Psoas muscle (tissue), 8 donors: ENCODE results near the gene PPM1F. TPM values are rescaled to one million over a fixed set of nuclear protein-coding genes. Genes with fewer than 3 reads are reported as not detected.

Experiments used
- ATAC-seq, 4 donors: fragments of 200-7000 bp; cut with Tn5 transposase; one replicate each; pipeline ENCODE4 v1.9.1; 2020; ENCODE audit warnings: moderate library complexity in 3 of 4, mild to moderate bottlenecking in 2 of 4
- DNase-seq, 2 donors: peaks; one replicate each; pipeline ENCODE4 v3.0.0-alpha.2; 2020
- H3K27ac ChIP-seq: fragments of 200-600 bp; one replicate; pipeline ENCODE4 v1.8.0; 2022
- H3K27me3 ChIP-seq, 3 donors: fragments of 200-600 bp in 1 of 3; one replicate each; pipeline versions ENCODE4 v1.6.1 to v1.8.0; 2013 to 2022; ENCODE audit warnings: low read length in 2 of 3, mild to moderate bottlenecking in 2 of 3, moderate library complexity in 1 of 3; ENCODE audit not compliant: insufficient read depth in 3 of 3
- H3K36me3 ChIP-seq, 2 donors: fragments of 200-600 bp in 1 of 2; one replicate each; pipeline versions ENCODE4 v1.6.1 to v1.8.0; 2013 to 2022; ENCODE audit warnings: low read depth in 1 of 2, mild to moderate bottlenecking in 1 of 2, moderate library complexity in 1 of 2; ENCODE audit not compliant: insufficient read depth in 1 of 2
- H3K4me1 ChIP-seq: fragments of 200-600 bp; one replicate; pipeline ENCODE4 v1.8.0; 2022
- H3K4me3 ChIP-seq: fragments of 200-600 bp; one replicate; pipeline ENCODE4 v1.8.0; 2022; ENCODE audit warnings: mild to moderate bottlenecking
- H3K9me3 ChIP-seq: fragments of 200-600 bp; one replicate; pipeline ENCODE4 v1.8.0; 2022
- CTCF ChIP-seq: fragments of 200-600 bp; IDR thresholded peaks from one replicate; pipeline ENCODE4 v1.8.0; 2022; ENCODE audit warnings: antibody characterized with exemption
- WGBS, 3 donors: extraction: QIAGEN DNeasy Blood & Tissue Kit; methylation state at CpG; one replicate each; pipeline versions ENCODE4 v1.1.6 to v1.1.7; 2013; 5-methylcytosine and 5-hydroxymethylcytosine counted together
- intact Hi-C, 2 donors: fragments of 100-400 bp; cut with DNase I; formaldehyde crosslinking; loops; one replicate each; pipeline versions ENCODE4 v1.11.0 to v1.14.2; 2022
- polyA plus RNA-seq, 3 donors: library from polyadenylated mRNA; stranded (reverse); fragments of 200-250 nt; gene quantifications; one replicate each; pipeline ENCODE4 v1.2.3, GENCODE V29; 2013
- total RNA-seq, 4 donors: library from RNA; stranded (reverse); fragmentation: NEBNext Ultra II Directional in 2 of 4; extraction: Animal tissue kit (Norgen Biotek cat#: 25700) in 2 of 4; gene quantifications; one replicate each; pipeline versions ENCODE4 v1.2.1 to v1.2.4, GENCODE V29; 2021 to 2023
- donor health status: healthy with polysubstance abuse.
- donor health status: DM: no; HTN: no; CAD: no; lungs with moderate emphysema.
- donor health status: Bipolar disorder and iron deficiency.
- donor health status: healthy.
- donor health status: DM: yes; HTN: yes; CAD: no.
- donor health status: DM: no; HTN: no; CAD: no.
- donor health status: DM: no; HTN: no; CAD: no.
- donor health status: DM: yes; HTN: yes; CAD: no.

The PPM1F gene
- total and polyA plus RNA-seq, 7 donors = 8.1 to 29.5 (median 13.1) TPM

- 41 to 53% (median 49%) methylated on average over 16 of the region's 16 CpGs for WGBS, 3 donors
- H3K9me3 ChIP-seq = no peaks in the 10 kb centered on the region
- intact Hi-C loops = no loop called here
- no peaks in the 10 kb centered on the region for H3K4me1 ChIP-seq
- no peak overlapping the region for H3K4me3 ChIP-seq
- no peak for ATAC-seq
- peaks cover 0 to 1% (median 0%) of the 10 kb centered on the region in 3 donors for H3K27me3 ChIP-seq
- no peak for DNase-seq
- H3K27ac ChIP-seq = no peak overlapping the region
- TF ChIP-seq CTCF = no peak
- no peaks in the 10 kb centered on the region for H3K36me3 ChIP-seq
Measured at GRCh38 chr22:21990445-21991303, 38.0 kb upstream of the PPM1F start.

GRCh38 chr22:21989049-21989448 lies 36.4 kb upstream of the PPM1F start:
- H3K27me3 ChIP-seq = peaks cover 0 to 1% (median 0%) of the 10 kb centered on the region in 3 donors
- no peak overlapping the region for H3K27ac ChIP-seq
- ATAC-seq (no peak), DNase-seq (no peak)
- no peak overlapping the region for H3K4me3 ChIP-seq
- no peaks in the 10 kb centered on the region for H3K36me3 ChIP-seq
- TF ChIP-seq CTCF = no peak
- 57 to 60% (median 58%) methylated on average over 6 of the region's 6 CpGs for WGBS, 3 donors
- no peaks in the 10 kb centered on the region for H3K9me3 ChIP-seq
- H3K4me1 ChIP-seq = no peaks in the 10 kb centered on the region
- intact Hi-C loops = no loop called here

GRCh38 chr22:21985214-21985613 lies 32.6 kb upstream of the PPM1F start:
- peaks cover 0 to 3% of the 10 kb centered on the region in 2 donors for H3K36me3 ChIP-seq
- intact Hi-C loops = no loop called here
- ATAC-seq (no peak), DNase-seq (no peak)
- 92 to 97% (median 96%) methylated on average over 5 of the region's 5 CpGs for WGBS, 3 donors
- H3K9me3 ChIP-seq = no peaks in the 10 kb centered on the region
- no peaks in the 10 kb centered on the region for H3K27me3 ChIP-seq
- no peak overlapping the region for H3K4me3 ChIP-seq
- TF ChIP-seq CTCF = no peak
- H3K27ac ChIP-seq = no peak overlapping the region
- peaks cover 17% of the 10 kb centered on the region for H3K4me1 ChIP-seq

GRCh38 chr22:21984793-21985192 lies 32.1 kb upstream of the PPM1F start:
- no peak overlapping the region for H3K4me3 ChIP-seq
- intact Hi-C loops = no loop called here
- no peak for ATAC-seq
- no peak for TF ChIP-seq CTCF
- no peaks in the 10 kb centered on the region for H3K27me3 ChIP-seq
- WGBS, 3 donors = 35 to 46% (median 42%) methylated on average over 7 of the region's 7 CpGs
- H3K4me1 ChIP-seq = peaks cover 19% of the 10 kb centered on the region
- no peak for DNase-seq
- H3K9me3 ChIP-seq = no peaks in the 10 kb centered on the region
- H3K27ac ChIP-seq = no peak overlapping the region
- peaks cover 0 to 4% of the 10 kb centered on the region in 2 donors for H3K36me3 ChIP-seq
